Esophagus squamous epithelium (tissue), 4 donors: ENCODE measurements around the gene TMEM150C.

ENCODE experiments used
- POLR2A ChIP-seq, 4 donors: fragments of 450-650 bp; IDR thresholded peaks; one replicate each; pipeline ENCODE4 v1.6.1; 2017; ENCODE audit warnings: antibody characterized with exemption in 4 of 4, mild to moderate bottlenecking in 4 of 4, moderate library complexity in 3 of 4
- TF ChIP-seq, protein P1 (sequence below), 6 experiments: fragments of 450-650 bp in 4 of 6; fragments of 200-600 bp in 2 of 6; sonication (generic) in 2 of 6; IDR thresholded peaks; one replicate each; pipeline ENCODE4 v1.5.1; 2016 to 2019; ENCODE audit warnings: antibody characterized with exemption in 6 of 6, mild to moderate bottlenecking in 4 of 6, moderate library complexity in 4 of 6

DNA sequence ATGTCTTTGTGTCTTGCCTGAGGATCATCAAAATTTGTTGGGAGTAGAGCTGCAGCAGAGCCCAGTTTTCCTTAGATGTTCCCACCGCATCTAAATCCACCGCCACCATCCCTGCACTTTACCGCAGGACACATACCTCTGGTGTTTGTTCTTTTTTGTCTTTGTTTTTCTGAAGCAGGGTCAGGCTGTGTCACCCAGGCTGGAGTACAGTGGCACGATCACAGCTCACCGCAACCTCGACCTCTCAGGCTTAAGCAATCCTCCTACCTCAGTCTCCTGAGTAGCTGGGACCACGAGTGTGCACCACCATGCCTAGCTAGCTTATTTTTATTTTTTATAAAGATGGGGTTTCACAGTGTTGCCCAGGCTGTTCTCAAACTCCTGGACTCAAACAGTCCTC, 126.8 kb downstream of the TMEM150C start:
- no peak for TF ChIP-seq POLR2A (IDR thresholded peaks at IDR 0.05)
- TF ChIP-seq, protein P1, sequence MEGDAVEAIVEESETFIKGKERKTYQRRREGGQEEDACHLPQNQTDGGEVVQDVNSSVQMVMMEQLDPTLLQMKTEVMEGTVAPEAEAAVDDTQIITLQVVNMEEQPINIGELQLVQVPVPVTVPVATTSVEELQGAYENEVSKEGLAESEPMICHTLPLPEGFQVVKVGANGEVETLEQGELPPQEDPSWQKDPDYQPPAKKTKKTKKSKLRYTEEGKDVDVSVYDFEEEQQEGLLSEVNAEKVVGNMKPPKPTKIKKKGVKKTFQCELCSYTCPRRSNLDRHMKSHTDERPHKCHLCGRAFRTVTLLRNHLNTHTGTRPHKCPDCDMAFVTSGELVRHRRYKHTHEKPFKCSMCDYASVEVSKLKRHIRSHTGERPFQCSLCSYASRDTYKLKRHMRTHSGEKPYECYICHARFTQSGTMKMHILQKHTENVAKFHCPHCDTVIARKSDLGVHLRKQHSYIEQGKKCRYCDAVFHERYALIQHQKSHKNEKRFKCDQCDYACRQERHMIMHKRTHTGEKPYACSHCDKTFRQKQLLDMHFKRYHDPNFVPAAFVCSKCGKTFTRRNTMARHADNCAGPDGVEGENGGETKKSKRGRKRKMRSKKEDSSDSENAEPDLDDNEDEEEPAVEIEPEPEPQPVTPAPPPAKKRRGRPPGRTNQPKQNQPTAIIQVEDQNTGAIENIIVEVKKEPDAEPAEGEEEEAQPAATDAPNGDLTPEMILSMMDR (IDR thresholded peaks at IDR 0.05): no peak
